ENCODE measurements around the gene ABR.

DNA sequence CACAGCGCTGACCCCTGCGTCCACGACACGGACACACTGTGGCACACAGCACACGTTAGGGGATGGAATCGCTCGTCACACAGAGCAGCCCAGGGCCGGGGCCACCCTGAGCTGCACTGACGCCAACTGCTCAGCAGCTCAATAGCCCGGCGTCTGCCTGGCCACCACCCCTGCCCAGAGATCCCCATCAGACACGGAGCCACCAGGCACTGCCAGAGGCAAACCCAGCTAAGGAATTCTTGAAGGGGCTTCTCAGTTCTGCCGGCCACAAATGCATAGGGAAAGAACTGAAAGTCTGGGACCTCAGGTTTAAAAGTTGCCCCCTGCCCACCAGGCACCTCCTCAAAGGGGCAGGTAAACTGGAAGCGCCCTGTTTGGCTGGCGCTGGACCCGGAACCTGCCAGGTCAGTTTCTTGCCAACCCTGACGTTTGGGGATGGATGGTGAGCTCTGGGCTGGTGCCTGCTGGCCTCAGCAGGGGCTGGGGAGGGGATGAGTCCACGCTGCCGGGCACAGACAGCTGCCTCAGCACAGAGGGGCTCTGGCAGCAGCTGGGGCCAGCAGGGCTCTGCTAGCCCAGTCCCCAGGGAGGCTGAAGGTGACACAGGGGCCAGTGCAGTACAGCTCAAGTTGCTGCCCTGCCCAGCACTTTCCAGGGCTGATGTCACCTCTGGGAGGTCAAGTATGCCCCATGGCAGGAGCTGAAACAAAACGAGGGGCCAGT, 149.7 kb downstream of the ABR start:
- TF ChIP-seq, protein P1, sequence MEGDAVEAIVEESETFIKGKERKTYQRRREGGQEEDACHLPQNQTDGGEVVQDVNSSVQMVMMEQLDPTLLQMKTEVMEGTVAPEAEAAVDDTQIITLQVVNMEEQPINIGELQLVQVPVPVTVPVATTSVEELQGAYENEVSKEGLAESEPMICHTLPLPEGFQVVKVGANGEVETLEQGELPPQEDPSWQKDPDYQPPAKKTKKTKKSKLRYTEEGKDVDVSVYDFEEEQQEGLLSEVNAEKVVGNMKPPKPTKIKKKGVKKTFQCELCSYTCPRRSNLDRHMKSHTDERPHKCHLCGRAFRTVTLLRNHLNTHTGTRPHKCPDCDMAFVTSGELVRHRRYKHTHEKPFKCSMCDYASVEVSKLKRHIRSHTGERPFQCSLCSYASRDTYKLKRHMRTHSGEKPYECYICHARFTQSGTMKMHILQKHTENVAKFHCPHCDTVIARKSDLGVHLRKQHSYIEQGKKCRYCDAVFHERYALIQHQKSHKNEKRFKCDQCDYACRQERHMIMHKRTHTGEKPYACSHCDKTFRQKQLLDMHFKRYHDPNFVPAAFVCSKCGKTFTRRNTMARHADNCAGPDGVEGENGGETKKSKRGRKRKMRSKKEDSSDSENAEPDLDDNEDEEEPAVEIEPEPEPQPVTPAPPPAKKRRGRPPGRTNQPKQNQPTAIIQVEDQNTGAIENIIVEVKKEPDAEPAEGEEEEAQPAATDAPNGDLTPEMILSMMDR (IDR thresholded peaks at IDR 0.05): no peak
- TF ChIP-seq EZH2 (IDR thresholded peaks at IDR 0.05) (no peak), EZH2phosphoT487 (IDR thresholded peaks at IDR 0.05) (no peak)
